IMR-90 (cell line): Measurements from ENCODE around the gene RPP30. TPM values are rescaled to one million over a fixed set of nuclear protein-coding genes. Genes with fewer than 3 reads are reported as not detected.

ENCODE experiments used
- ATAC-seq: fragments of 200-7000 bp; cut with Tn5 transposase; 2 replicates; pipeline ENCODE4 v1.9.1; 2020; ENCODE audit warnings: low read depth, mild to moderate bottlenecking, moderate library complexity
- BruUV-seq: library from RNA; stranded (reverse); fragments of 400-500 nt; replicated peaks from 2 replicates; lab custom pipeline; 2021; lab: Mats Ljungman, UMichigan
- CTCF ChIA-PET: fragments of 300-600 bp; formaldehyde crosslinking; extraction: SDS; loops from one replicate; lab custom pipeline; 2021; ENCODE audit warnings: antibody characterized with exemption; lab: Yijun Ruan, JAX
- POLR2A ChIA-PET: fragments of 300-600 bp; sonication (Branson Sonifier 250); formaldehyde crosslinking; loops from one replicate; lab custom pipeline; 2022; ENCODE audit warnings: antibody characterized with exemption; ENCODE audit not compliant: unreplicated experiment; lab: Charles Lee
- DNase-seq: peaks from one replicate; pipeline ENCODE4 v3.0.0; 2013
- H2AFZ ChIP-seq: replicated peaks from 2 replicates; pipeline ENCODE3; 2013; ENCODE audit warnings: low read length, mild to moderate bottlenecking; ENCODE audit not compliant: poor library complexity
- H2AK5ac ChIP-seq: 2 replicates; pipeline ENCODE4 v1.6.1; 2013; ENCODE audit warnings: low read depth, low read length, inconsistent platforms
- H2AK9ac ChIP-seq: replicated peaks from 2 replicates; pipeline ENCODE3; 2013; ENCODE audit warnings: mild to moderate bottlenecking, low read depth, low read length, moderate library complexity; ENCODE audit not compliant: poor library complexity
- H2BK120ac ChIP-seq: 2 replicates; pipeline ENCODE4 v1.6.1; 2013; ENCODE audit warnings: low read depth, low read length, inconsistent platforms
- H2BK15ac ChIP-seq: 3 replicates; pipeline ENCODE4 v1.6.1; 2013; ENCODE audit warnings: low read depth, low read length, inconsistent platforms
- H2BK20ac ChIP-seq: 2 replicates; pipeline ENCODE4 v1.6.1; 2013; ENCODE audit warnings: low read depth, mild to moderate bottlenecking, inconsistent platforms, low read length, moderate library complexity
- H2BK5ac ChIP-seq: 2 replicates; pipeline ENCODE4 v1.6.1; 2013; ENCODE audit warnings: mild to moderate bottlenecking, low read depth, low read length, inconsistent platforms; ENCODE audit not compliant: poor library complexity, severe bottlenecking
- H3K14ac ChIP-seq: replicated peaks from 2 replicates; pipeline ENCODE4 v1.6.1; 2013; ENCODE audit warnings: low read depth, low read length, inconsistent platforms
- H3K18ac ChIP-seq: 2 replicates; pipeline ENCODE4 v1.6.1; 2013; ENCODE audit warnings: low read depth, low read length, control low read depth
- H3K23ac ChIP-seq: 2 replicates; pipeline ENCODE4 v1.6.1; 2013; ENCODE audit warnings: low read depth, low read length, inconsistent platforms
- H3K27ac ChIP-seq: 2 replicates; pipeline ENCODE4 v1.5.1; 2013; ENCODE audit warnings: mild to moderate bottlenecking, control low read depth, low read length; ENCODE audit not compliant: insufficient read depth
- H3K27me3 ChIP-seq: 2 replicates; pipeline ENCODE4 v1.6.1; 2013; ENCODE audit warnings: low read length; ENCODE audit not compliant: control insufficient read depth, insufficient read depth
- H3K36me3 ChIP-seq: 2 replicates; pipeline ENCODE4 v1.6.1; 2013; ENCODE audit warnings: low read length, mixed read lengths; ENCODE audit not compliant: control insufficient read depth, insufficient read depth
- H3K4ac ChIP-seq: 2 replicates; pipeline ENCODE4 v1.6.1; 2013; ENCODE audit warnings: low read depth, low read length, inconsistent platforms
- H3K4me1 ChIP-seq: 2 replicates; pipeline ENCODE4 v1.6.1; 2013; ENCODE audit warnings: low read length, mixed read lengths; ENCODE audit not compliant: control insufficient read depth, insufficient read depth
- H3K4me2 ChIP-seq: 2 replicates; pipeline ENCODE4 v1.6.1; 2013; ENCODE audit warnings: low read depth, mild to moderate bottlenecking, control low read depth, low read length, moderate library complexity
- H3K4me3 ChIP-seq: 2 replicates; pipeline ENCODE4 v1.5.1; 2013; ENCODE audit warnings: low read depth, mild to moderate bottlenecking, control low read depth, low read length, moderate library complexity; ENCODE audit not compliant: insufficient read depth
- H3K56ac ChIP-seq: 2 replicates; pipeline ENCODE4 v1.6.1; 2013; ENCODE audit warnings: low read length, inconsistent platforms; ENCODE audit not compliant: insufficient read depth; ENCODE audit errors: extremely low read depth
- H3K79me1 ChIP-seq, 2 experiments: 2 replicates each; pipeline ENCODE4 v1.6.1; 2013; ENCODE audit warnings: low read length in 2 of 2, inconsistent platforms in 1 of 2, low read depth in 1 of 2
- H3K9ac ChIP-seq: 2 replicates; pipeline ENCODE4 v1.6.1; 2013; ENCODE audit warnings: low read depth, low read length, control low read depth
- H3K9me1 ChIP-seq: 2 replicates; pipeline ENCODE4 v1.6.1; 2013; ENCODE audit warnings: low read length, inconsistent platforms; ENCODE audit not compliant: insufficient read depth
- H3K9me3 ChIP-seq: 2 replicates; pipeline ENCODE4 v1.6.1; 2013; ENCODE audit warnings: low read length; ENCODE audit not compliant: control insufficient read depth, insufficient read depth
- H4K20me1 ChIP-seq: 2 replicates; pipeline ENCODE4 v1.6.1; 2013; ENCODE audit warnings: low read length, inconsistent platforms; ENCODE audit not compliant: insufficient read depth
- H4K5ac ChIP-seq: 2 replicates; pipeline ENCODE4 v1.6.1; 2013; ENCODE audit warnings: mild to moderate bottlenecking, low read depth, low read length, control low read depth
- H4K8ac ChIP-seq, 2 experiments: 2 replicates each; pipeline ENCODE4 v1.6.1; 2013; ENCODE audit warnings: low read depth in 2 of 2, low read length in 2 of 2, control low read depth in 1 of 2, inconsistent platforms in 1 of 2
- H4K91ac ChIP-seq: 2 replicates; pipeline ENCODE4 v1.6.1; 2013; ENCODE audit warnings: low read depth, low read length, inconsistent platforms; ENCODE audit not compliant: insufficient read depth
- SMC3 ChIP-seq: fragments of 150-350 bp; IDR thresholded peaks from 2 replicates; pipeline ENCODE4 v1.6.1; 2016; ENCODE audit warnings: low read depth, mild to moderate bottlenecking, antibody characterized with exemption, low read length, moderate library complexity
- WGBS, 2 experiments: methylation state at CpG; one replicate each; pipeline versions ENCODE4 v1.1.5 to v1.1.7; 2013; ENCODE audit warnings: missing lambda C conversion rate in 2 of 2; ENCODE audit not compliant: insufficient read length in 1 of 2; ENCODE audit errors: extremely low coverage in 2 of 2; 5-methylcytosine and 5-hydroxymethylcytosine counted together
- dilution Hi-C: fragments of 300-500 bp; cut with HindIII; formaldehyde crosslinking; loops from one replicate; pipeline ENCODE4 v1.14.3; 2018; ENCODE audit warnings: low sequenced_read_pairs; ENCODE audit not compliant: unreplicated experiment
- in situ Hi-C: fragments of 300-500 bp; cut with MboI; formaldehyde crosslinking; loops from 3 replicates; pipeline ENCODE4 v1.14.3; 2019; ENCODE audit warnings: low sequenced_read_pairs, inconsistent platforms, mixed read lengths
- intact Hi-C: fragments of 100-400 bp; cut with micrococcal nuclease; formaldehyde crosslinking; loops from 2 replicates; pipeline ENCODE4 v1.10.0; 2022
- polyA plus RNA-seq, 3 experiments: library from polyadenylated mRNA; depleted of rRNA; stranded (reverse); fragments of >200 nt; gene quantifications; 2 replicates each; pipeline ENCODE4 v1.2.3, GENCODE V29; 2012; ENCODE audit warnings: low replicate concordance in 1 of 3
- total RNA-seq: library from RNA; depleted of rRNA; stranded (reverse); fragments of >200 nt; gene quantifications from 2 replicates; pipeline ENCODE4 v1.2.3, GENCODE V29; 2012

The RPP30 gene
- total and polyA plus RNA-seq, 2 of the 4 experiments (the other 2 are of a cell fraction), result 27.6 to 45.2 TPM

DNA sequence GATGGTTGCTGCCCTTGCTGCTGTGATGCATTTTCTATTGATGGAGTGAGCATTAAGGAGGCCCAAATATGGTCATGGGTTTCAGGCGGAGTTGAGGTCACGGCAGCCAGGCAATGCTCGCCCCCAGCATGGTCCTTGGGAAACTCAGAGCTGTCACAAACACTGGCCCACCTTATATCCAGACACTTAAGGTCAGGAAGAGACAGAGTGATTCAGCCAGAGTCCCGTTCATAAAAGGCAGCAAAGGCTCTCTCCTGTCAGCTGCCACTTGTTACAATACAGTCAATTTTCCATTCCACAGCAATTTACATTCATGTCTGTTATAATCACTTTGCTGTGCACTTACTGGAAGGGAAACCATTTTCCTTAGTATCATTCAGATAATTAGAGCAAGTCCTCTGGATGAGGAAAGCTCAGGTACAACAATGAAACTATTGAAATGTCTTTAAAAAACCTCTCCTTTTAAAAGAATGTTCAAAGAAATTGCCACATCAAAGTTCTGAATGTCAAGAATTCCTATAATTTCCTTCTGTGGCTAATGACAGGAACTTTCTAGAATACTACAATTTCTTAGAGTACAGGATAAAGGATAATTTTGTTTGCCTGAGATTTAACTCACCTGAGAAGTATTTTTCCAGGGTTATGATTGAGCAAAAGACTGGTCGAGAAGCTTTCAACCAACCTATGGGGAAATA is 64.0 kb downstream of the RPP30 start:
- peak overlapping the region; percentile 71 for H3K9ac ChIP-seq
- peak overlapping the region; percentile 98 for H4K91ac ChIP-seq

More for the DNA sequence above, 64.0 kb downstream of the RPP30 start:
- peak overlapping the region; percentile 94 for H2BK15ac ChIP-seq
- peak overlapping the region; percentile 98 for H2BK120ac ChIP-seq
- intact Hi-C loops (no loop called here), in situ Hi-C loops (no loop called here), dilution Hi-C loops (no loop called here)
- H3K14ac ChIP-seq, result peak overlapping the region; percentile 89
- ATAC-seq (peak; percentile 41), DNase-seq (peak; percentile 19)
- H3K9me3 ChIP-seq, result no peaks in the 10 kb centered on the region
- H3K56ac ChIP-seq, result peak overlapping the region; percentile 68; the same call in 1 of the 2 replicates
- peak overlapping the region; percentile 94 for H3K4ac ChIP-seq
- WGBS, 2 experiments, result no CpG with 5 or more reads among the region's 5 CpGs
- H3K27me3 ChIP-seq, result no peaks in the 10 kb centered on the region
- H3K23ac ChIP-seq, result peak overlapping the region; percentile 54
- H2BK20ac ChIP-seq, result peak overlapping the region; percentile 96
- peak overlapping the region; percentile 67 for H2BK5ac ChIP-seq
- H2AK9ac ChIP-seq, result peak overlapping the region; percentile 48
- peak overlapping the region; percentile 68 for H3K27ac ChIP-seq
- peak overlapping the region; percentile 76 for H3K18ac ChIP-seq
- ChIA-PET CTCF (interaction anchor here (0.9 kb wide), 1 partner anchor 11 kb away, joined by 3 read pairs; no protein-coding TSS in a partner anchor), POLR2A (interaction anchor here (1.1 kb wide), 1 partner anchor 14 kb away, joined by 3 read pairs; no protein-coding TSS in a partner anchor)
- no TSS peak for BruUV-seq
- no peaks in the 10 kb centered on the region for H4K20me1 ChIP-seq
- no peak overlapping the region for H3K4me3 ChIP-seq
- peak overlapping the region; percentile 90 for H2AFZ ChIP-seq
- H3K9me1 ChIP-seq, result peaks cover 9% of the 10 kb centered on the region
- H4K5ac ChIP-seq, result peak overlapping the region; percentile 76
- no peak for TF ChIP-seq SMC3
- peak overlapping the region; percentile 96 to 97 for H4K8ac ChIP-seq
- no peaks in the 10 kb centered on the region for H3K79me1 ChIP-seq
- no peaks in the 10 kb centered on the region for H3K36me3 ChIP-seq
- peak overlapping the region; percentile 37 for H3K4me2 ChIP-seq
- peaks cover 13% of the 10 kb centered on the region for H3K4me1 ChIP-seq
- peak overlapping the region; percentile 95 for H2AK5ac ChIP-seq
